Caki2 (cell line): ENCODE measurements around the gene C3orf18. TPM values are rescaled to one million over a fixed set of nuclear protein-coding genes. Genes with fewer than 3 reads are reported as not detected.
A peak's percentile ranks its signal among the peaks of the same experiment; 100 is the strongest.

Experiments used
- DNase-seq: peaks from one replicate; pipeline ENCODE4 v3.0.0-alpha.2; 2015; ENCODE audit warnings: low read depth
- in situ Hi-C: cut with HindIII; loops from 2 replicates; pipeline ENCODE4 v1.10.0; 2016; ENCODE audit warnings: low sequenced_read_pairs, low pct_unique_long_range_greater_than_20kb, mixed read lengths
- total RNA-seq: library from RNA; depleted of rRNA; stranded (reverse); fragments of >200 nt; shearing (Covaris generic); gene quantifications from 2 replicates; pipeline ENCODE4 v1.2.3, GENCODE V29; 2014; ENCODE audit warnings: low replicate concordance

Gene C3orf18
- total RNA-seq, 1 experiment from 2014 or later: 7.1 TPM

- in situ Hi-C loops: no loop called here
These were observed 18.6 kb upstream of the C3orf18 start for GRCh38 chr3:50585919-50586762.

GRCh38 chr3:50584391-50584790, 16.8 kb upstream of the C3orf18 start:
- no peak for DNase-seq
- in situ Hi-C loops: no loop called here

More at GRCh38 chr3:50585919-50586762, 18.6 kb upstream of the C3orf18 start:
- DNase-seq: no peak

- in situ Hi-C loops: no loop called here
- no peak for DNase-seq
These were observed 16.4 kb upstream of the C3orf18 start for GRCh38 chr3:50583897-50584296.

DNA sequence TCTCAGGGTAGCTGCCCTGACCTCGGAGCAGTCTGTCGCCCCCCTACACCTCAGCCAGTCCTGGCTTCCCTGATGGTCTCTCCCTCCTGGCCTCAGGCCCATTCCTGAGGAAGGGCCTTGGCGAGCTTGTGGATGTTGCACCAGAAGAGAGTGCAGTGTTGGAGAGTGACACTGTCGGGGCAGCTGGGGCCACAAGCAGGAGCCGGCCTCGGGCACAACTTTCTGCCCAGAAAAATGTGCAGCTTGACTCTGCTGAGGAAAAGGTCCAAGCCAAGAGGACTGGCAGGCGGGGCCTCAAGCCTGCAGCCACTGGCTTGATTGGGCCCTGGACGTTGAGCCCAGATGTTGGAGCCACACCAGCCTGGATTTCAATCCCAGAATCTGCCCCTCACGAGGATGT, 14.5 kb upstream of the C3orf18 start:
- in situ Hi-C loops: no loop called here
- DNase-seq: no peak

- in situ Hi-C loops: no loop called here
- no peak for DNase-seq
These were observed 13.9 kb upstream of the C3orf18 start for GRCh38 chr3:50581459-50581842.

DNA sequence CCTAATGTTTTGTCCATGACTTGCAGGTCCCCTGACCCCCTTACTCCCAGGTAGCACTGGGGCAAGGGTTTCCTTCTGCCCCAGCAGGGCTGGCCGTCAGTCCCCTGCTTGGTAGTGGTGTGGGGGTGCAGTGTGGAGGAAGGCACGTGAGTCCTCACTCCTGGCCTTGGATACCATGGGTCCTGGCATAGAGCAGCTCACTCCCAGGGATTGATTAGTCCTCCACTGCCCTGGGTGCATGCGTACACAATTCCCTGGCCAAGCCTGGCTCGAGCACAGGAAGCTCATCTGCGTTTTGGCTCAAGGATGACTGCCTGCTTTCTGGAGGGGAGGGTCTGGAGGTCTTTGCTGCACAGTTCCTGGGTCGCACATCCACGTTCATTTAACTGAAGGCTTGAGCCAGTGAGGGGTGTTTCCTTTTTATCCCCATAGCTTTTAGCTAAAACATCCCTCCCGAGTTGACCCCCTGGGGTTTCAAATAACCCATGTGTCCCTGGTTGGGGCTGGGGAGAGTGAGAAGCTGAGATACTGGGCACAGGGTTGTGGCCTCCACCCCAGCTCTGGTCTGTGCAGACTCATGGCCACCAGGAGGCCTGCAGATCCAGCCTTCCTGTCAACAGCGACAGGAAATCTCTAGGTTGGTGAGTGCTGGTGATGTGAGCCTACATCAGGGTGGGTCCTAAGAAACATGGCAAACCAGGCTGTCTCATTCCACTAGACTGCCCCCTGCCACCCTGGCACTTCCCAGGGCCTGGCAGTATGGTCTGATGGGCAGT, 13.3 kb upstream of the C3orf18 start:
- DNase-seq: no peak
- in situ Hi-C loops: no loop called here

DNA sequence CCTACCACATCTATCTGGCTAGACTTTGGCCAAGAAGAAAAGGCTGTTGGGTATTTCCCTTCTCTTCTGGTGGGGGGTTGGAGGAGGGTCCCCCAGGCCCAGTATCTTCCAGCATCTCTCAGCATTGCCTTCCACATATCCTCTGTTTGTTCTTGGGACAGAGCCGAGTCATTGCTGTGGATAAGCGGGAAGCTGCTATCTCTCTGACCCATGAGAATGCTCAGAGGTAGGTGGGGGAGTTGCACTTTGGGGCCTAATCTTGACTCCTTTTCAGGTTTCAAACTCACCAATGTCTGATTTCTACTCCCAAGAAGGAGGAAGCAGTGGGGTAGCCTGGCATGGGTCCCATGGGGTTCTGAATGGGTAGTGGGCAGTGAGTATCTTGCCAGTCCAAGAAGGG, 9.8 kb upstream of the C3orf18 start:
- DNase-seq: no peak
- in situ Hi-C loops: no loop called here

- no peak for DNase-seq
- in situ Hi-C loops: no loop called here
These were observed 7.8 kb upstream of the C3orf18 start for GRCh38 chr3:50575372-50575771.

- in situ Hi-C loops: no loop called here
- no peak for DNase-seq
These were observed 6.9 kb upstream of the C3orf18 start for GRCh38 chr3:50574444-50574831.

GRCh38 chr3:50573566-50574443, 6.3 kb upstream of the C3orf18 start:
- no peak for DNase-seq
- in situ Hi-C loops: no loop called here

DNA sequence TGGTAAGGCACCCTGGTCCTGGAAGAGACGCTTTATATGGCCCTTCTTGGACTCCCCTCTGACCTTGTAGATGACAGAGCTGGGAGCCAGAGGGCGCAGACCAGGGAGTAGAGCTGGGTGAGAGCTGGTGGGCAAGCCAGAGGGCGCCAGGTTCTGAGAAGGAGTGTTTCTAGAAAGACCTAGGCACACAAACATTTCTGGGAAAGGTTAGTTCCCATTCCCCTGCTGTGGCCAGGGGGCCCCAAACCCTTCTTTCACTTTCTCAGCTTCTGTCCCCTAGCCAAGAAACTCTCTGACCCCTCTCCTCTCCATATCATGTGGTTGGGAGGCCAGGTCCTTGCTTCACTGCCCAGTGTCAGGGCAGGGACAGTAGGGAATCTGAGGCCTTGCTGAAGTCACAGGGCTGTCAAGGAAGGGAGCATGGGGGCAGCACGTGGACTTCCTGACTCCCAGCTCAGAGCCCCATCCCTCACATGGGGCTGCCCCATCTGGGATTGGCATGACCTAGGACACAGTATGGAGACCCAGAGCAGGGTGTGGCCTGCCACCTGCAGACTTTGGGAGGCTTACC, 5.3 kb upstream of the C3orf18 start:
- in situ Hi-C loops: no loop called here
- DNase-seq: no peak

GRCh38 chr3:50572158-50572557, 4.6 kb upstream of the C3orf18 start:
- DNase-seq: peak; percentile 46
- in situ Hi-C loops: no loop called here

DNA sequence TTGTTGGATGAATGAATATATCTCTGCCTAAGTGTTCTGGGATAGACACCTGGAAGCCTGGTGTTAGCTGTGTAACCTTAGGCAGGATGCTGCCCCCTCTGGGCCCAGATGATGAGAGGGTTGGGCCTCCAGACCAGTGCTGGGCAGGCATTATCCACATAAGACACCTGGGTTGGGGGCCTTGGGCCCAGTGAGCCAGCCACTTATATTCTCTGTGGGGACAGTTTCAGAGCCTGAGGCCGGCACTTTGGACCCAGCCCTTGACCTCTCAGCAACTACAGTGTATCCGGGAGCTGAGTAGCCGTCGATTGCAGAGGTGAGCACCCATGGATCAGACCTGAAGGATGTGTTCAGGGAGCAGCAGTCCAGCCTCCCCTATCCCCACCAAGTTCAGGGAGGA, 3.9 kb upstream of the C3orf18 start:
- no peak for DNase-seq
- in situ Hi-C loops: no loop called here

DNA sequence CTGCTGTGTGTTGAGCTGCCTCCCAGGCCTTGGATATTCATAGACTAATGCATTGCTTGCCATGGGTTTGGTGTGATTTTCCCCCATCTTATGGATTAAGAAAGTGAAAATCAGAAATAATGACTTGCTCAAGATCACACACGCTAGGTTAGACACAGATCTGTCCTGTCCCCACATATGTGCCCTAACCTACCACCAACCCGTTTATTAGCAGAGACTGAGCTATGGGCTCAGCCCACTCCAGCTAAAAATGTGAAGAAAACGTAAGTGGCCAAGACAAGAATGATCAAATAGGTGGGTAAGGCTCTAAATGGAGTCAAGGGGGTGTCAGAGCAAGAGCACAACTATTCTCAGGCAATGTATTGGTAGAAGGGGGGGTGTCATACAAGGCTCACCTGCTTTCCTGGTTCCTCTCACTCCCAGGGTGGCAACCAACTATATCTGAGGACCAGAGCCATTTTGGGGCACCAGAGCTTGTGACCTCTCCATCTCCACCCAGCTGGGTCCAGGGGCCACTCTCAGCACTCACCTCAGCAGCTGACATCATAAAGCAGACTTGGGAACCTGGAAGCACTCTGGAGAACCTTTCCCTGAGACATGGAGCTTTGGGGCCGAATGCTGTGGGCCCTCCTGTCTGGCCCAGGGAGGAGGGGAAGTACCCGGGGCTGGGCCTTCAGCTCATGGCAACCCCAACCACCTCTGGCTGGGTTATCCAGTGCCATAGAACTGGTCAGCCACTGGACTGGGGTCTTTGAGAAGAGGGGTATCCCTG, 3.1 kb upstream of the C3orf18 start:
- DNase-seq: no peak
- in situ Hi-C loops: no loop called here

DNA sequence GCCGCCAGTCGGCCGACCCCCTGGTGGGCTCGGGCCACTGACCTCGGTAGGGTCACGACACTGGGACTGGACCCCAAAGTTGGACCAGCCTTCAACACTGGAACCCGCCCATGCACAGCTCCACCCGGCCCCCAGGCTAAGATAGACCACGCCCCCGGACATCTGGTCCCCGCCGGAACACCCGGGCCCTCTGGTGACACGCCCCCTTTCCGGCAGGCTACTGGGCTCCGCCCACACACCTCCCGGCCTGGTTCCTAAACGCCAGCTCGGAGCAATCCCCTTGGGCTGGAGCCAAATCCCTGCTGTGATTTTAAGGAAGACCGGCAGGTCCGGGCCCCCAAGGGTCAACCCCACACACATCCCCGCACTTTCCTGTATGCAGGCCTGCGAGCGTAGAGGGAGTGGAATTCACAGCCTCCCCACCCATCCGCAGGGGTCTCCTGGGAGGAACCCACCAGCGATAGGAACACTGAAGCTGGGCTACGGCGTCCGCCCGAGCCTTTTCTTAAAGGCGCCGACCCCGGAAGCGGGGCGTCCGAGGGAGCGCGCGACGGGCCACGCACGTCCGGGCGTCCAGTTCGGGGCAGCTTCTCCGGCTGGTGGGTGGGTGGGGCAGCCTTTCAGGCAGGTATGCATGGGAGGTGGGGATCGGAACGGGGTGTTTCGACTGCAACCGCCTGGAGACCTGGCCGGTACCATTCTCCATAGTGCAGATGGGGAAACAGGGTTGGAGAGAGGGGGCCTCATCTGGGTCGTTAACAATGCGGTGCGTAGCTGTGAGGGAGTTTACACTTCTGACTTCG, 1.6 kb upstream of the C3orf18 start, which contains the start of gene HEMK1:
TSS of gene HEMK1 (plus strand) at position 576 of the 803 bp plus-strand sequence. CDS start 1,583 bp downstream, outside the sequence.
- DNase-seq: peak; percentile 88
- in situ Hi-C loops: no loop called here

DNA sequence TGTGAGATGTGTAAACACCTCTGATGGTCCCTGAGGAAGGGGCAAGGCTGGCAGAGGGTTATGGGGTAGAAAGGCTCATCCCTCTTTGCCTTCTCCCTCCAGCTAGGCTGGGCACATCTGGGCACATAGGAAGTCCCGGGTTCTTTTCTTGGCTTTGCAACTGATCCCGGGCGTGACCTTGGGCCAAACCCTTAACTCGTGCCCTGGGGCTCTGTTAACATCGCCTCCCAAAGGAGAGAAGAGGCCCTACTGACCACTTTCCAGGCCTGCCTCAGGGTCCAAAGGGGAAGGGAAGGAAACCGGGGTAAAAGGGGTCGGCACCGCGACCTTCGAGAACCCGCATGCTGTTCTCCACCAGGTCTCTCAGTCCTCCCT, 549 bp downstream of the C3orf18 start:
- in situ Hi-C loops: no loop called here
- DNase-seq: no peak

DNA sequence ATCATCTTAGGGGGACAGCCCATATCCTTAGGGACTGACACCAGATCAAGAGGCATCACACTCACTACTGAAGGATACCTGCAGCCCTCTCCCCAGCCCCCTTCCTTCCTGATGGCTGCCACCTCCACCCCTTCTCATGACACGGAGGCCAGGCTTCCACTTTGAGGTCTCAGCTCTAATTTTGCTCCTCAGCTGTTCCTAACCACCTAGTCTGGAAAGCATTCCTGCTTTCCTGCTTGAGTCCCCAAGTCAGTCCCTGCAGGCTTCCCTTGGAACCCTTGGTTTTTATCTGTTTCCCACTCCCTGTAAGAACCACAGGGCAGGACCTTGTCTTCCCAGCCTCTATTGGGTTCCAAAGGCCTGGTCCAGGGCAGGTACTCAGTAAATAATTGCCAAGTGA, 3.2 kb downstream of the C3orf18 start:
- in situ Hi-C loops: no loop called here
- DNase-seq: no peak
